GM18502 (cell line): ENCODE results near the gene ZDHHC11.
"Not testable (repeated sequence)": the region's sequence is repeated elsewhere in the genome, so short reads cannot be mapped to it uniquely, and the experiment has no call there.

Experiments used
- ATAC-seq: cut with Tn5 transposase; IDR thresholded peaks from one replicate; pipeline ENCODE4 v1.9.1; 2021; ENCODE audit warnings: mild to moderate bottlenecking; ENCODE audit not compliant: unreplicated experiment, poor library complexity

The ZDHHC11 gene

DNA sequence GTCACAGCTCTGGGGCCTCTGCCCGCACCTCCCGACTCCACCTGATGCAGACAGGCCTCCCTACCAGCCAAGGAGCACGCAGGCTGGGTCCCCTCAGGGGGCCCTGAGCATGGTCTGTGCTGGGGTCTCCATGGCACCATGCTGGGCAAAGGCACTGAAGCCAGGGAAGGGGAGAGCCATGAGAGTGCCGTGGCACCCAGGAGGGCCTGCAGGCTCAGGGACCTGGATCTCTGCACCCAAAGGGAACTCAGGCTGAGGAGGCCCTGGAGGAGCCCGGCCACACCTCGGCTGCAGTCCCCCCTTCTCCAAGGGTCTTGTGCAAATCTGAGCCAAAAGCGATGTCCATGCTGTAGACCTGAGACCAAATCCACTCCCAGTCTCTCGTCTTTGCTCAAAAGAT, 98.8 kb downstream of the ZDHHC11 start:
- not testable (repeated sequence) for ATAC-seq

DNA sequence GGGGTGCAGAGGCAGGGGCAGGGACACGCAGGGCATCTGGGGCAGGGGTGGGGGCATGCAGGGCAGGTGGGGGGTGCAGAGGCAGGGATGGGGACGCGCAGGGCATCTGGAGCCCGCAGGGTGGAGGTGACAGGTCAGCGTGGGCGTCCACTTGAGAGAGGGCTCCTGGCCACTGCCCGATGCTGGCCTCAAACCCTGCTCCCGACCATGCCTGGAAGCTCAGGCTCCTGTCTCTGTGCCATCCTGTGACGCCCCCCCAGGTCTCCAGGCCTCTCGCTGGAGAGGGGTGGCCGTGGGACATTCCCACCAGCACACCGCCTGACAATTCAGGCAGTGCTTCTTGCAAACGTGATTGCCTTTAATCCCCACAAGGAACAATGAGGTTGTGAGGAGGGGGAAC, 99.3 kb downstream of the ZDHHC11 start:
- ATAC-seq: no peak

DNA sequence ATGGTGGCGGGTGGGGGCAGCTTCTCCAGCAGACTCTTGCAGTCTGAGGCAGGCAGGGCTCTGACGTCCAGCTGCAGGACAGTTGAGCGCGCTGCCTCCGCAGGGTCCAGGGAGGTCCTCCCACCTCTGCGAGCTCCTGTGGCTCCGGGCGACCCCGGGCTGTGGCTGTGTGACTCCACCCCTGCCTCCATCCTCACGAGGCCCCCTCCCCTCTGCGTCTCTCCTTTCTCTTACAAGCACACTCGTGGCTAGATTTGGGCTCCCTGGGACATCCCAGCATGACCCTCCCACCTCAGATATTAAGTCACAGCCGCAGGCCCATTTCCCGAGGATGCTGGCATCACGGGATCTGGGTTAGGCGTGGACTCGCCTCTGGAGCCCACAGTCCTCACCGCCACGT, 100.6 kb downstream of the ZDHHC11 start:
- ATAC-seq: not testable (repeated sequence)

DNA sequence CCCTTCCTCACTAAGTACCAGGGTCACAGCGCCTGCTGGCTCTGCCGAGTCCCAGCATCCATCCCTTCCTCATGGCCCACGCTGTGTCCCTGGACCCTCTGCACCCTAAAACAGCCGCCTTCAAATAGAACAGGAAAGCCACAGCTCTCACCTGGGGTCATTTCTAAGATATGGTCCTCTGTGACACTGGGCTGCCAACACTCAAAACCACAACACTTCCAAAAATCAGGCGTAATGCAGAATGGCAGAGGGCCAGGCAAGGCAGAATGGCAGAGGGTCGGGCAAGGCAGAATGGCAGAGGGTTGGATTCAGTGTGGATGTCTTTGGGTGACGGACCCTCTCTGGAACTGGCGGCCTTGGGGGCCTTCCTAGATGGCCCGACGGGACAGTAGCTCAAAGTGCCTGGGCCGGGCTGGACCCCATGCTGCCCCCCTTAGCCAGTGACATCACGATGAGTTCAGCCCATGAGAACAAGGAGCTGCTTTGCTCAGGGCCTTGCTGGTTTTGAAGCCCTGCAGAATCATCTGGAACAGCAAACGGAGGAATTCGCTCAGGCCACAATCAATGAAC, 101.6 kb downstream of the ZDHHC11 start:
- ATAC-seq: no peak

DNA sequence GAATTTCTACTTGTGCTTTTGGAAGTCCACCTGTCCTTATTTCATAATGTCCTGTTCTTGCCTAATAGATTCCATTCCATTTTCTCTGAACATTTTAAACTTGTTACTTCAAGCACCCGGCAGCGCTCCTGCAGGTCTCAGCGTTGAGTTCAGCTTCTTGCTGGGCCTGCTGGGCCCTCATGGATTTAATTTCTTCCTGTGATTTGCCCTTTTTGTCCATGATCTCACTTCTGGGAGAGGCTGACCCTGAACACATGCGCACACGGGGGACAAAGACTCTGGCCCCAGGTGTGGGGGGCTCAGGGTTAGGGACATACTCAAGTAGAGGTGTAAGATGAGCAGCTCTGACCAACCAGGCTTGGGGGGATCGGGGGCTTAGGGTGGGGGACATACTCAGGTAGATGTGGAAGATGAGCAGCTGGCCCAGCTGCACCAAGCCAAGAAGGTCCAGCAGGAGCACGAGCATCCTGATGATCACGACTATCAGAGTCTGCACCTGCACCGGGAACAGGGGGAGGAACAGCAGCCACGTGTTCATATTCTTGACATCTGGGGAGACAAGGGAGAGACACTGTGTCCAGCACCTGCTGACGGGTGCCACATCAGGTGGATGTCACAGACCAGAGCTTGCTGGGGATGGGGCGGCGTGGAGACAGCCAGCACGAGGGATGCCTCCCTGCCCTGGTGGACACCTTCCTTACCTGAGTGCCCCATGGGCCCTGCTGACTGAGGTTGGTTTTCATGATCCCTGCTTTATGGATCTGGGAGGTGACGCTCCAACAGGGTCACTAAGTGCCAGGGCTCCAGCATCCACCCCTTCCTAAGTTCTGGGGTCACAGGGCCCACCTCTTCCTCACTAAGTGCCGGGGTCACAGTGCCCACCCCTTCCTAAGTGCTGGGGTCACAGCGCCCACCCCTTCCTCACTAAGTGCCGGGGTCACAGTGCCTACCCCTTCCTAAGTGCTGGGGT, 102.5 kb downstream of the ZDHHC11 start:
- not testable (repeated sequence) for ATAC-seq

DNA sequence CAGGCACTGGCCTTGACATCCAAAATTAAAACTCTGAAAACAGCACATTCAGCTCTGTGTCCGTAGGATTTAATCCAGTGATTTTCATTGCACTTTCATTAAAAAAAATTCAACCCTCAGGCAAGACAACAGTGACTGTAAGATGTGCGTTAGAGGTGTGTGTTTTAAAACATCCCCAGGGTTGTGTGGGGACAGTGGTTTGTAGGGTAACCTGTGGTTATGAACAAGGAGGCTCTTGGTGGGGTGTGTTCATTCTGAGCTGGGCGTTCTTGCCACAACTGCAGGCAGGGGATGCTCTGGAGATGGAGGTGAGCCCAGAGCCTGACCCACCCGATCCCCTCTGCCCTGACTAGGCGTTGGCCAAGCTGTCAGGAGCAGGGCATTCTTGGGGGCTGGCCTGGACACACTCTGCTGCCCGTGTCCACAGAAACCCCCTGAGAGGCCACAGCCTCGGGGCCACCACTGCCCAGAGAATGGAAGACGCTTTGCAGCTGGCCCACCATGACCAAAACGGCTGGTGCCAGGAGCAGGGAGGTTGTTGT, 103.4 kb downstream of the ZDHHC11 start:
- ATAC-seq: not testable (repeated sequence)

DNA sequence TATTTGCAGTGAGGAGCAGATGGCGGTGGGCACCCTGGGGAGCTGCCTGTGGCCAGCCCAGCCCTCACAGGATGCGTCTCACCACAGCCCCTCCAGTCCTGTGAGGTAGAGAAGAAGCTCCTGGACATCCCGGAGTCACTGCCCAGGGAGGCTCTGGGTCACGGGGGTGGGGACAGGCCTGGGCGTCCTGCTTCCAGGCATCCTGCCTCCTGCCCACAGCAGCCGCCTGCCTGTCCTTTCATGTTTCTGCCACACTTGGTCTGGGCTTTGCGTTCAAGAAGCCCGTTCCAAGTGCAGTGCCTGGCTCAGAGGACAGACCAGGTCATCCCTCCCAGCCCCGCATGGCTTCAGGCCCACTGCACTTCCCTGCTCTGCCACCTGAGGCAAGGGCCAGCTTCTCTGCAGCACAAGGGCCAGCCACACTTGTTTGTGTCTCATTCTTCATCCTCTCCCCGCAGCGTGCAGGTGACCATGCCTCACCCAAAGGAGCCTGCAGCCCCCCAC, 104.5 kb downstream of the ZDHHC11 start:
- ATAC-seq: no peak
